HCT116 (cell line): ENCODE results near the gene NLRP6. TPM values are rescaled to one million over a fixed set of nuclear protein-coding genes. Genes with fewer than 3 reads are reported as not detected.

Experiments
- ATAC-seq: fragments of 200-7000 bp; cut with Tn5 transposase; 2 replicates; pipeline ENCODE4 v1.9.1; 2020; ENCODE audit warnings: mild to moderate bottlenecking, moderate library complexity
- BruUV-seq: library from RNA; stranded (reverse); fragments of 400-500 nt; replicated peaks from 2 replicates; lab custom pipeline; 2021; lab: Mats Ljungman, UMichigan
- CTCF ChIA-PET: fragments of 300-600 bp; sonication (Branson Sonifier 250); formaldehyde crosslinking; loops from one replicate; lab custom pipeline; 2021; ENCODE audit warnings: antibody characterized with exemption; lab: Charles Lee
- POLR2A ChIA-PET: fragments of 300-600, 350-600 bp; sonication (Branson Sonifier 250); formaldehyde crosslinking; loops from one replicate; lab custom pipeline; 2021; ENCODE audit warnings: antibody characterized with exemption; lab: Charles Lee
- RAD21 ChIA-PET, 2 experiments: fragments of 300-600 bp; sonication (Branson Sonifier 250); formaldehyde crosslinking; loops; one replicate each; lab custom pipeline; 2023; ENCODE audit warnings: low total read pairs in 2 of 2; ENCODE audit not compliant: uncharacterized antibody in 2 of 2, unreplicated experiment in 2 of 2, low non-redundant PET in 1 of 2; lab: Charles Lee
- DNase-seq: peaks from one replicate; pipeline ENCODE4 v3.0.0-alpha.2; 2010; ENCODE audit warnings: low read depth, low spot score
- H2AFZ ChIP-seq: fragments of 200-600 bp; shearing (Covaris generic), sonication (generic); 2 replicates; pipeline ENCODE4 v1.6.1; 2017; ENCODE audit warnings: low read depth, mixed run types, mixed read lengths, antibody characterized with exemption, low read length; ENCODE audit not compliant: poor library complexity, severe bottlenecking
- H3K27ac ChIP-seq: 2 replicates; pipeline ENCODE4 v1.5.1; 2012; ENCODE audit warnings: low read depth, low read length
- H3K27me3 ChIP-seq: fragments of 200-600 bp; sonication (generic); 2 replicates; pipeline ENCODE4 v1.6.1; 2016; ENCODE audit warnings: mixed run types, low read length, mixed read lengths; ENCODE audit not compliant: insufficient read depth
- H3K36me3 ChIP-seq, 2 experiments: fragments of 200-500 bp in 1 of 2; fragments of 200-600 bp in 1 of 2; sonication (Bioruptor generic) in 1 of 2; sonication (generic) in 1 of 2; 2 replicates each; pipeline versions ENCODE4 v1.5.1 to v1.6.1; 2014 to 2016; ENCODE audit warnings: low read length in 2 of 2, inconsistent platforms in 1 of 2, mixed read lengths in 1 of 2, mixed run types in 1 of 2; ENCODE audit not compliant: insufficient read depth in 2 of 2, control insufficient read depth in 1 of 2
- H3K4me1 ChIP-seq, 2 experiments: fragments of 200-600 bp in 1 of 2; sonication (generic) in 1 of 2; 2 replicates each; pipeline versions ENCODE4 v1.5.1 to v1.6.1; 2012 to 2017; ENCODE audit warnings: low read length in 2 of 2, inconsistent platforms in 1 of 2, mild to moderate bottlenecking in 1 of 2, mixed read lengths in 1 of 2, mixed run types in 1 of 2, moderate library complexity in 1 of 2; ENCODE audit not compliant: insufficient read depth in 2 of 2, control insufficient read depth in 1 of 2
- H3K4me2 ChIP-seq: fragments of 200-600 bp; sonication (generic); 2 replicates; pipeline ENCODE4 v1.6.1; 2017; ENCODE audit warnings: mixed run types, low read length, mixed read lengths
- H3K4me3 ChIP-seq, 2 experiments: fragments of 200-600 bp in 1 of 2; sonication (generic) in 1 of 2; replicated peaks in 1 of 2; 2 replicates each; pipeline ENCODE4 v1.5.1; 2011 to 2016; ENCODE audit warnings: low read length in 2 of 2, control low read depth in 1 of 2, low read depth in 1 of 2, mild to moderate bottlenecking in 1 of 2, mixed read lengths in 1 of 2, mixed run types in 1 of 2
- H3K79me2 ChIP-seq: fragments of 200-600 bp; sonication (generic); 2 replicates; pipeline ENCODE4 v1.6.1; 2017; ENCODE audit warnings: mild to moderate bottlenecking, mixed run types, low read length, moderate library complexity, mixed read lengths; ENCODE audit not compliant: insufficient read depth
- H3K9ac ChIP-seq: fragments of 200-600 bp; sonication (generic); 2 replicates; pipeline ENCODE4 v1.6.1; 2016; ENCODE audit warnings: low read length, mixed read lengths
- H3K9me2 ChIP-seq: fragments of 200-600 bp; sonication (generic), shearing (Covaris generic); 2 replicates; pipeline ENCODE4 v1.6.1; 2017; ENCODE audit warnings: mixed run types, mild to moderate bottlenecking, moderate library complexity; ENCODE audit not compliant: insufficient read depth
- H3K9me3 ChIP-seq, 2 experiments: fragments of 200-500 bp in 1 of 2; fragments of 200-600 bp in 1 of 2; sonication (Bioruptor generic) in 1 of 2; sonication (generic) in 1 of 2; 2 replicates each; pipeline ENCODE4 v1.6.1; 2014 to 2017; ENCODE audit warnings: low read length in 2 of 2, mixed read lengths in 2 of 2, inconsistent platforms in 1 of 2, low read depth in 1 of 2, mild to moderate bottlenecking in 1 of 2, mixed run types in 1 of 2, moderate library complexity in 1 of 2; ENCODE audit not compliant: control insufficient read depth in 1 of 2, insufficient read depth in 1 of 2
- H4K20me1 ChIP-seq: fragments of 200-600 bp; sonication (generic), shearing (Covaris generic); 2 replicates; pipeline ENCODE4 v1.6.1; 2017; ENCODE audit warnings: mixed run types, mild to moderate bottlenecking, moderate library complexity; ENCODE audit not compliant: insufficient read depth
- EGR1 ChIP-seq: IDR thresholded peaks from 2 replicates; pipeline ENCODE4 v1.6.1; 2012; ENCODE audit warnings: low read depth
- MAX ChIP-seq: IDR thresholded peaks from 2 replicates; pipeline ENCODE4 v1.6.1; 2012
- REST ChIP-seq: IDR thresholded peaks from 2 replicates; pipeline ENCODE4 v1.6.1; 2012; ENCODE audit warnings: low read depth
- SIN3A ChIP-seq: IDR thresholded peaks from 2 replicates; pipeline ENCODE4 v1.6.1; 2012; ENCODE audit warnings: low read depth
- SRF ChIP-seq: IDR thresholded peaks from 2 replicates; pipeline ENCODE4 v1.6.1; 2012; ENCODE audit warnings: low read depth
- ZBTB33 ChIP-seq: IDR thresholded peaks from 2 replicates; pipeline ENCODE4 v1.6.1; 2011; ENCODE audit warnings: mild to moderate bottlenecking, low read length, moderate library complexity; ENCODE audit not compliant: insufficient replicate concordance; ENCODE audit errors: extremely low read depth
- intact Hi-C: fragments of 100-400 bp; cut with micrococcal nuclease; formaldehyde crosslinking; loops from 2 replicates; pipeline ENCODE4 v1.10.0; 2022
- total RNA-seq: library from RNA; stranded (reverse); gene quantifications from one replicate; pipeline ENCODE4 v1.2.1, GENCODE V29; 2021; ENCODE audit not compliant: unreplicated experiment
- TF ChIP-seq, protein P1 (sequence below), 3 experiments: fragments of 200-600 bp in 1 of 3; sonication (generic) in 1 of 3; IDR thresholded peaks in 2 of 3; conservative IDR thresholded peaks in 1 of 3; 2 replicates each; pipeline ENCODE4 v1.5.1; 2012 to 2017; ENCODE audit warnings: low read depth in 2 of 3, low read length in 2 of 3, antibody characterized with exemption in 1 of 3, borderline replicate concordance in 1 of 3, control low read depth in 1 of 3, mild to moderate bottlenecking in 1 of 3, mixed read lengths in 1 of 3, mixed run types in 1 of 3, moderate library complexity in 1 of 3; ENCODE audit not compliant: insufficient read depth in 1 of 3

NLRP6 gene
- total RNA-seq, 1 experiment from 2014 or later = not detected

DNA sequence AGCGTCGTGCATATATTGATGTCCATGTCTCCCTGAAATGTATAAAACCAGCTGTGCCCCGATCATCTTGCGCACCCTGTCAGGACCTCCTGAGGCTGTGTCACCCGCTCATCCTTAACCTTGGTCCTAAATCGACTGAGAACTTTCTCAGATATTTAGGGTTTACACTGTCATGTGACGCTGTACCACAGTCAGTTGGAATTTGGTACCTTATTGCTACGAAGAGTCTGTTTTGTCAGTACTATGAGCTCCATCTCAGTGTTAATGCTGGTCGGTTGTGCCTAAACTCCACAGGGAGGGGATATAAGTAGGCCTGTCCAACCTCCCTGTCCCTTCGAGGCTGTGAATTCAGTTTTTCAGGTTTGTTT, 27.6 kb downstream of the NLRP6 start:
- Histone ChIP-seq H3K4me3 (no peak overlapping the region), H3K36me3 (no peaks in the 10 kb centered on the region), H4K20me1 (no peaks in the 10 kb centered on the region), H3K4me1 (peaks cover 13 to 24% of the 10 kb centered on the region in 2 experiments), H3K27me3 (no peaks in the 10 kb centered on the region), H3K9ac (no peak overlapping the region), H3K9me2 (no peaks in the 10 kb centered on the region), H3K4me2 (no peak overlapping the region), H3K9me3 (no peaks in the 10 kb centered on the region), H3K79me2 (no peaks in the 10 kb centered on the region), H2AFZ (no peak overlapping the region), H3K27ac (no peak overlapping the region)
- intact Hi-C loops = loop anchor here (1.0 to 10.0 kb wide), 2 partner anchors 89 to 142 kb away; partner anchors contain the start of gene PKP3
- ATAC-seq (no peak), DNase-seq (no peak)
- ChIA-PET POLR2A (no interaction called here), RAD21 (interaction anchor here in 1 of 2 experiments (0.8 kb wide), 1 partner anchor 56 kb away, joined by 3 read pairs; no protein-coding TSS in a partner anchor), CTCF (interaction anchor here (1.1 to 2.8 kb wide), 4 partner anchors 11 to 142 kb away, joined by 4 to 10 read pairs (median 6); no protein-coding TSS in a partner anchor)
- no TSS peak for BruUV-seq
- TF ChIP-seq EGR1 (no peak), REST (no peak), SIN3A (no peak), ZBTB33 (no peak), SRF (no peak), MAX (no peak)
- TF ChIP-seq, protein P1, sequence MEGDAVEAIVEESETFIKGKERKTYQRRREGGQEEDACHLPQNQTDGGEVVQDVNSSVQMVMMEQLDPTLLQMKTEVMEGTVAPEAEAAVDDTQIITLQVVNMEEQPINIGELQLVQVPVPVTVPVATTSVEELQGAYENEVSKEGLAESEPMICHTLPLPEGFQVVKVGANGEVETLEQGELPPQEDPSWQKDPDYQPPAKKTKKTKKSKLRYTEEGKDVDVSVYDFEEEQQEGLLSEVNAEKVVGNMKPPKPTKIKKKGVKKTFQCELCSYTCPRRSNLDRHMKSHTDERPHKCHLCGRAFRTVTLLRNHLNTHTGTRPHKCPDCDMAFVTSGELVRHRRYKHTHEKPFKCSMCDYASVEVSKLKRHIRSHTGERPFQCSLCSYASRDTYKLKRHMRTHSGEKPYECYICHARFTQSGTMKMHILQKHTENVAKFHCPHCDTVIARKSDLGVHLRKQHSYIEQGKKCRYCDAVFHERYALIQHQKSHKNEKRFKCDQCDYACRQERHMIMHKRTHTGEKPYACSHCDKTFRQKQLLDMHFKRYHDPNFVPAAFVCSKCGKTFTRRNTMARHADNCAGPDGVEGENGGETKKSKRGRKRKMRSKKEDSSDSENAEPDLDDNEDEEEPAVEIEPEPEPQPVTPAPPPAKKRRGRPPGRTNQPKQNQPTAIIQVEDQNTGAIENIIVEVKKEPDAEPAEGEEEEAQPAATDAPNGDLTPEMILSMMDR (IDR thresholded peaks at IDR 0.05 in 2 of 3, conservative IDR thresholded peaks at IDR 0.05 in 1 of 3; ENCODE audit: borderline replicate concordance in 1 of 3, insufficient read depth in 1 of 3, low read depth in 2 of 3, low read length in 2 of 3) = no peak
